HCT116 (cell line): ENCODE measurements around the gene PRG2. TPM values are rescaled to one million over a fixed set of nuclear protein-coding genes. Genes with fewer than 3 reads are reported as not detected.

Source experiments
- ATAC-seq: fragments of 200-7000 bp; cut with Tn5 transposase; 2 replicates; pipeline ENCODE4 v1.9.1; 2020; ENCODE audit warnings: mild to moderate bottlenecking, moderate library complexity
- BruUV-seq: library from RNA; stranded (reverse); fragments of 400-500 nt; replicated peaks from 2 replicates; lab custom pipeline; 2021; lab: Mats Ljungman, UMichigan
- CTCF ChIA-PET: fragments of 300-600 bp; sonication (Branson Sonifier 250); formaldehyde crosslinking; loops from one replicate; lab custom pipeline; 2021; ENCODE audit warnings: antibody characterized with exemption; lab: Charles Lee
- POLR2A ChIA-PET: fragments of 300-600, 350-600 bp; sonication (Branson Sonifier 250); formaldehyde crosslinking; loops from one replicate; lab custom pipeline; 2021; ENCODE audit warnings: antibody characterized with exemption; lab: Charles Lee
- RAD21 ChIA-PET, 2 experiments: fragments of 300-600 bp; sonication (Branson Sonifier 250); formaldehyde crosslinking; loops; one replicate each; lab custom pipeline; 2023; ENCODE audit warnings: low total read pairs in 2 of 2; ENCODE audit not compliant: uncharacterized antibody in 2 of 2, unreplicated experiment in 2 of 2, low non-redundant PET in 1 of 2; lab: Charles Lee
- DNase-seq: peaks from one replicate; pipeline ENCODE4 v3.0.0-alpha.2; 2010; ENCODE audit warnings: low read depth, low spot score
- H2AFZ ChIP-seq: fragments of 200-600 bp; shearing (Covaris generic), sonication (generic); 2 replicates; pipeline ENCODE4 v1.6.1; 2017; ENCODE audit warnings: low read depth, mixed run types, mixed read lengths, antibody characterized with exemption, low read length; ENCODE audit not compliant: poor library complexity, severe bottlenecking
- H3K27ac ChIP-seq: 2 replicates; pipeline ENCODE4 v1.5.1; 2012; ENCODE audit warnings: low read depth, low read length
- H3K27me3 ChIP-seq: fragments of 200-600 bp; sonication (generic); 2 replicates; pipeline ENCODE4 v1.6.1; 2016; ENCODE audit warnings: mixed run types, low read length, mixed read lengths; ENCODE audit not compliant: insufficient read depth
- H3K36me3 ChIP-seq, 2 experiments: fragments of 200-500 bp in 1 of 2; fragments of 200-600 bp in 1 of 2; sonication (Bioruptor generic) in 1 of 2; sonication (generic) in 1 of 2; 2 replicates each; pipeline versions ENCODE4 v1.5.1 to v1.6.1; 2014 to 2016; ENCODE audit warnings: low read length in 2 of 2, inconsistent platforms in 1 of 2, mixed read lengths in 1 of 2, mixed run types in 1 of 2; ENCODE audit not compliant: insufficient read depth in 2 of 2, control insufficient read depth in 1 of 2
- H3K4me1 ChIP-seq, 2 experiments: fragments of 200-600 bp in 1 of 2; sonication (generic) in 1 of 2; 2 replicates each; pipeline versions ENCODE4 v1.5.1 to v1.6.1; 2012 to 2017; ENCODE audit warnings: low read length in 2 of 2, inconsistent platforms in 1 of 2, mild to moderate bottlenecking in 1 of 2, mixed read lengths in 1 of 2, mixed run types in 1 of 2, moderate library complexity in 1 of 2; ENCODE audit not compliant: insufficient read depth in 2 of 2, control insufficient read depth in 1 of 2
- H3K4me2 ChIP-seq: fragments of 200-600 bp; sonication (generic); 2 replicates; pipeline ENCODE4 v1.6.1; 2017; ENCODE audit warnings: mixed run types, low read length, mixed read lengths
- H3K4me3 ChIP-seq, 2 experiments: fragments of 200-600 bp in 1 of 2; sonication (generic) in 1 of 2; replicated peaks in 1 of 2; 2 replicates each; pipeline ENCODE4 v1.5.1; 2011 to 2016; ENCODE audit warnings: low read length in 2 of 2, control low read depth in 1 of 2, low read depth in 1 of 2, mild to moderate bottlenecking in 1 of 2, mixed read lengths in 1 of 2, mixed run types in 1 of 2
- H3K79me2 ChIP-seq: fragments of 200-600 bp; sonication (generic); 2 replicates; pipeline ENCODE4 v1.6.1; 2017; ENCODE audit warnings: mild to moderate bottlenecking, mixed run types, low read length, moderate library complexity, mixed read lengths; ENCODE audit not compliant: insufficient read depth
- H3K9ac ChIP-seq: fragments of 200-600 bp; sonication (generic); 2 replicates; pipeline ENCODE4 v1.6.1; 2016; ENCODE audit warnings: low read length, mixed read lengths
- H3K9me2 ChIP-seq: fragments of 200-600 bp; sonication (generic), shearing (Covaris generic); 2 replicates; pipeline ENCODE4 v1.6.1; 2017; ENCODE audit warnings: mixed run types, mild to moderate bottlenecking, moderate library complexity; ENCODE audit not compliant: insufficient read depth
- H3K9me3 ChIP-seq, 2 experiments: fragments of 200-500 bp in 1 of 2; fragments of 200-600 bp in 1 of 2; sonication (Bioruptor generic) in 1 of 2; sonication (generic) in 1 of 2; 2 replicates each; pipeline ENCODE4 v1.6.1; 2014 to 2017; ENCODE audit warnings: low read length in 2 of 2, mixed read lengths in 2 of 2, inconsistent platforms in 1 of 2, low read depth in 1 of 2, mild to moderate bottlenecking in 1 of 2, mixed run types in 1 of 2, moderate library complexity in 1 of 2; ENCODE audit not compliant: control insufficient read depth in 1 of 2, insufficient read depth in 1 of 2
- H4K20me1 ChIP-seq: fragments of 200-600 bp; sonication (generic), shearing (Covaris generic); 2 replicates; pipeline ENCODE4 v1.6.1; 2017; ENCODE audit warnings: mixed run types, mild to moderate bottlenecking, moderate library complexity; ENCODE audit not compliant: insufficient read depth
- CBX3 ChIP-seq: IDR thresholded peaks from 2 replicates; pipeline ENCODE4 v1.6.1; 2012; ENCODE audit warnings: low read depth
- CTCF ChIP-seq, 3 experiments: fragments of 200-600 bp in 1 of 3; sonication (generic) in 1 of 3; IDR thresholded peaks in 2 of 3; conservative IDR thresholded peaks in 1 of 3; 2 replicates each; pipeline ENCODE4 v1.5.1; 2012 to 2017; ENCODE audit warnings: low read depth in 2 of 3, low read length in 2 of 3, antibody characterized with exemption in 1 of 3, borderline replicate concordance in 1 of 3, control low read depth in 1 of 3, mild to moderate bottlenecking in 1 of 3, mixed read lengths in 1 of 3, mixed run types in 1 of 3, moderate library complexity in 1 of 3; ENCODE audit not compliant: insufficient read depth in 1 of 3
- EGR1 ChIP-seq: IDR thresholded peaks from 2 replicates; pipeline ENCODE4 v1.6.1; 2012; ENCODE audit warnings: low read depth
- EZH2 ChIP-seq: fragments of 200-600 bp; sonication (generic); IDR thresholded peaks from 2 replicates; pipeline ENCODE4 v1.6.1; 2017; ENCODE audit warnings: antibody characterized with exemption, mixed run types
- EZH2phosphoT487 ChIP-seq: fragments of 200-600 bp; IDR thresholded peaks from 2 replicates; pipeline ENCODE4 v1.6.1; 2018; ENCODE audit warnings: antibody characterized with exemption, borderline replicate concordance
- FOSL1 ChIP-seq: IDR thresholded peaks from 2 replicates; pipeline ENCODE4 v1.6.1; 2012; ENCODE audit warnings: low read depth
- JUND ChIP-seq: IDR thresholded peaks from 2 replicates; pipeline ENCODE4 v1.6.1; 2012
- POLR2A ChIP-seq: IDR thresholded peaks from 2 replicates; pipeline ENCODE4 v1.7.0; 2011; ENCODE audit warnings: borderline replicate concordance; ENCODE audit not compliant: insufficient read depth, insufficient read length; ENCODE audit errors: extremely low read depth
- POLR2AphosphoS5 ChIP-seq: IDR thresholded peaks from 2 replicates; pipeline ENCODE4 v1.6.1; 2011; ENCODE audit warnings: mild to moderate bottlenecking, low read depth, low read length, moderate library complexity
- RAD21 ChIP-seq: IDR thresholded peaks from 2 replicates; pipeline ENCODE4 v1.6.1; 2012; ENCODE audit warnings: low read depth, mild to moderate bottlenecking
- REST ChIP-seq: IDR thresholded peaks from 2 replicates; pipeline ENCODE4 v1.6.1; 2012; ENCODE audit warnings: low read depth
- SIN3A ChIP-seq: IDR thresholded peaks from 2 replicates; pipeline ENCODE4 v1.6.1; 2012; ENCODE audit warnings: low read depth
- SP1 ChIP-seq: IDR thresholded peaks from 2 replicates; pipeline ENCODE4 v1.6.1; 2012; ENCODE audit warnings: low read depth
- SRF ChIP-seq: IDR thresholded peaks from 2 replicates; pipeline ENCODE4 v1.6.1; 2012; ENCODE audit warnings: low read depth
- TCF7L2 ChIP-seq: IDR thresholded peaks from 2 replicates; pipeline ENCODE4 v1.7.0; 2011; ENCODE audit warnings: borderline replicate concordance, inconsistent platforms; ENCODE audit not compliant: insufficient read depth, insufficient read length; ENCODE audit errors: extremely low read depth
- YY1 ChIP-seq: IDR thresholded peaks from 2 replicates; pipeline ENCODE4 v1.6.1; 2011; ENCODE audit warnings: low read length, low read depth, moderate library complexity, mild to moderate bottlenecking; ENCODE audit not compliant: insufficient replicate concordance; ENCODE audit errors: extremely low read depth
- ZFX ChIP-seq: fragments of 450-650 bp; IDR thresholded peaks from 2 replicates; pipeline ENCODE4 v1.6.1; 2017
- intact Hi-C: fragments of 100-400 bp; cut with micrococcal nuclease; formaldehyde crosslinking; loops from 2 replicates; pipeline ENCODE4 v1.10.0; 2022
- total RNA-seq: library from RNA; stranded (reverse); gene quantifications from one replicate; pipeline ENCODE4 v1.2.1, GENCODE V29; 2021; ENCODE audit not compliant: unreplicated experiment

Gene PRG2
- total RNA-seq, 1 experiment from 2014 or later, result 0.81 TPM

GRCh38 chr11:57419146-57419545 is 28.7 kb upstream of the PRG2 start:
- POLR2A ChIA-PET, result no interaction called here
- CTCF ChIA-PET, result no interaction called here
- no peak overlapping the region for H3K27ac ChIP-seq
- no peak overlapping the region for H3K9ac ChIP-seq
- H3K36me3 ChIP-seq, result peaks cover 0 to 4% of the 10 kb centered on the region in 2 experiments; a peak in 1 of 4 replicates
- H3K9me2 ChIP-seq, result no peaks in the 10 kb centered on the region
- DNase-seq, result no peak
- RAD21 ChIA-PET, result no interaction called here
- no peak for TF ChIP-seq SRF
- TF ChIP-seq ZFX, result no peak
- no peak for TF ChIP-seq EGR1
- TF ChIP-seq, all 23 proteins: peak for 0
- H4K20me1 ChIP-seq, result no peaks in the 10 kb centered on the region
- no peak overlapping the region for H2AFZ ChIP-seq
- no peaks in the 10 kb centered on the region for H3K4me1 ChIP-seq
- no TSS peak for BruUV-seq
- H3K79me2 ChIP-seq, result no peaks in the 10 kb centered on the region
- no peak for ATAC-seq
- no peaks in the 10 kb centered on the region for H3K9me3 ChIP-seq
- no peaks in the 10 kb centered on the region; the same call in 1 of the 2 replicates for H3K27me3 ChIP-seq
- no peak overlapping the region for H3K4me3 ChIP-seq
- H3K4me2 ChIP-seq, result no peak overlapping the region
- intact Hi-C loops, result no loop called here

GRCh38 chr11:57418131-57418530 is 27.7 kb upstream of the PRG2 start:
- H3K9me3 ChIP-seq, result no peaks in the 10 kb centered on the region
- TF ChIP-seq CTCF (IDR thresholded peaks at IDR 0.05 in 2 of 3, conservative IDR thresholded peaks at IDR 0.05 in 1 of 3; ENCODE audit: borderline replicate concordance in 1 of 3, insufficient read depth in 1 of 3, low read depth in 2 of 3, low read length in 2 of 3) (no peak), EZH2phosphoT487 (no peak), SRF (no peak), FOSL1 (no peak), REST (no peak), CBX3 (no peak), SIN3A (no peak), RAD21 (no peak), POLR2A (no peak), TCF7L2 (no peak), ZFX (no peak), YY1 (no peak), JUND (no peak), EGR1 (no peak), SP1 (no peak), EZH2 (no peak), POLR2AphosphoS5 (no peak)

More at GRCh38 chr11:57418131-57418530, 27.7 kb upstream of the PRG2 start:
- DNase-seq, result no peak
- RAD21 ChIA-PET, result no interaction called here
- Histone ChIP-seq H3K4me3 (no peak overlapping the region), H3K9ac (no peak overlapping the region), H2AFZ (no peak overlapping the region), H3K27me3 (no peaks in the 10 kb centered on the region; the same call in 1 of the 2 replicates), H3K4me2 (no peak overlapping the region), H3K27ac (no peak overlapping the region), H3K9me2 (no peaks in the 10 kb centered on the region), H3K36me3 (peaks cover 0 to 4% of the 10 kb centered on the region in 2 experiments; a peak in 1 of 4 replicates), H3K4me1 (peaks cover 0 to 4% of the 10 kb centered on the region in 2 experiments; a peak in 1 of 4 replicates), H4K20me1 (no peaks in the 10 kb centered on the region), H3K79me2 (no peaks in the 10 kb centered on the region)
- POLR2A ChIA-PET, result no interaction called here
- CTCF ChIA-PET, result no interaction called here
- no peak for ATAC-seq
- no TSS peak for BruUV-seq
- intact Hi-C loops, result no loop called here
